ENCODE measurements around the gene PTPRM. TPM values are rescaled to one million over a fixed set of nuclear protein-coding genes. Genes with fewer than 3 reads are reported as not detected.

PTPRM gene
- total RNA-seq, 1 experiment from 2014 or later: not detected

DNA sequence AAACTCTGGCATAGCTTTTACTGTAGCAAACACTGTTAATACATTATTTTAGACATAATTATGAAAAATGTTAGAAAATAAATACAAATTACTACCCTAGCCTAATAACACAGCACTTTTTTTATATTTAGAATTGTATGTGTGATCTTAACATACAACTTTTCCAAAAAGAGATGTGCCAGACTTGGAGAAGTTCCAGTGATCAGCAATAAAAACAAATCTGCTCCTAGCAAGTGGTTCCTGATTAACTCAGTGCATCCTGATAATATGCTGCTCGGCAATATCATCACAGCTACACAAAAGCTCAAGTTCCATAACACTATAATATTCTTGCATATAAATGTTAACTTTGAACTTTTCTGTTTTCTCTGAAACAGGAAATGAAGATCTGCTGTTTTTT lies 22.4 kb upstream of the PTPRM start:
- Histone ChIP-seq H3K36me3 (ENCODE audit: insufficient read depth, low read length, poor library complexity, severe bottlenecking) (no peaks in the 10 kb centered on the region), H3K4me1 (ENCODE audit: insufficient read depth, low read length, poor library complexity, severe bottlenecking) (no peaks in the 10 kb centered on the region), H3K9me3 (ENCODE audit: low read depth, low read length, poor library complexity, severe bottlenecking) (peaks cover 12% of the 10 kb centered on the region), H3K27ac (ENCODE audit: low read depth, low read length, poor library complexity, severe bottlenecking) (no peak overlapping the region), H3K27me3 (replicated peaks; ENCODE audit: insufficient read depth, low read depth, low read length, poor library complexity) (no peaks in the 10 kb centered on the region), H3K4me3 (ENCODE audit: low read depth, low read length, poor library complexity, severe bottlenecking) (no peak overlapping the region)
- no TSS peak for BruUV-seq (replicated peaks)
- ChIA-PET POLR2A (ENCODE audit: low non-redundant PET) (no interaction called here), CTCF (no interaction called here)
- no peak for TF ChIP-seq EZH2 (IDR thresholded peaks at IDR 0.05; ENCODE audit: borderline replicate concordance, low read depth, low read length, poor library complexity, severe bottlenecking)
- TF ChIP-seq, protein P1, sequence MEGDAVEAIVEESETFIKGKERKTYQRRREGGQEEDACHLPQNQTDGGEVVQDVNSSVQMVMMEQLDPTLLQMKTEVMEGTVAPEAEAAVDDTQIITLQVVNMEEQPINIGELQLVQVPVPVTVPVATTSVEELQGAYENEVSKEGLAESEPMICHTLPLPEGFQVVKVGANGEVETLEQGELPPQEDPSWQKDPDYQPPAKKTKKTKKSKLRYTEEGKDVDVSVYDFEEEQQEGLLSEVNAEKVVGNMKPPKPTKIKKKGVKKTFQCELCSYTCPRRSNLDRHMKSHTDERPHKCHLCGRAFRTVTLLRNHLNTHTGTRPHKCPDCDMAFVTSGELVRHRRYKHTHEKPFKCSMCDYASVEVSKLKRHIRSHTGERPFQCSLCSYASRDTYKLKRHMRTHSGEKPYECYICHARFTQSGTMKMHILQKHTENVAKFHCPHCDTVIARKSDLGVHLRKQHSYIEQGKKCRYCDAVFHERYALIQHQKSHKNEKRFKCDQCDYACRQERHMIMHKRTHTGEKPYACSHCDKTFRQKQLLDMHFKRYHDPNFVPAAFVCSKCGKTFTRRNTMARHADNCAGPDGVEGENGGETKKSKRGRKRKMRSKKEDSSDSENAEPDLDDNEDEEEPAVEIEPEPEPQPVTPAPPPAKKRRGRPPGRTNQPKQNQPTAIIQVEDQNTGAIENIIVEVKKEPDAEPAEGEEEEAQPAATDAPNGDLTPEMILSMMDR (conservative IDR thresholded peaks at IDR 0.05; ENCODE audit: low read depth, low read length): no peak
- DNase-seq (ENCODE audit: low spot score): no peak
- intact Hi-C loops (cut with micrococcal nuclease; ENCODE audit: unreplicated experiment): no loop called here

GRCh38 chr18:7545734-7546133 lies 21.4 kb upstream of the PTPRM start:
- DNase-seq (ENCODE audit: low spot score): no peak

DNA sequence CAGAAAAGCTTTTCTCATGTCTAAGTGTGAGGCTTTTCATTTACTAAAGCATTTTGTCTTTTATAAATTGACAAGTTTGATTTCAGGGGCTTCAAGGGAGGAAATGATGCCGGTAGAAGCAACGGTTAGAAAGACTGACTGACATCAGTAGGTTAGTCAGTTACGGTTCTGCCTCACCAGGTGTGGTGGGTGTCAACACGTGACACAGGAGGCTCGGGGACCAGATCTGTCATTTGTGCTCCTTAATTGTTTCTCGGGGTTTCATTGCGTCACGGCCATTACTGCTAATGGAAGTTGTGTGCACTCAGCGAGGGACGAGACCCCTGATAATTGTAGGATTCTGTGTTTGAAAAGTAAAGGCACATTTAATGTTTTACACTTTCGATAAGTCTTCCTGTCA lies 18.9 kb upstream of the PTPRM start:
- CTCF ChIA-PET: no interaction called here

More at GRCh38 chr18:7545734-7546133, 21.4 kb upstream of the PTPRM start:
- H3K27me3 ChIP-seq (replicated peaks; ENCODE audit: insufficient read depth, low read depth, low read length, poor library complexity): no peaks in the 10 kb centered on the region
- ChIA-PET POLR2A (ENCODE audit: low non-redundant PET) (no interaction called here), CTCF (no interaction called here)
- H3K4me1 ChIP-seq (ENCODE audit: insufficient read depth, low read length, poor library complexity, severe bottlenecking): no peaks in the 10 kb centered on the region
- intact Hi-C loops (cut with micrococcal nuclease; ENCODE audit: unreplicated experiment): no loop called here
- TF ChIP-seq, protein P1 (conservative IDR thresholded peaks at IDR 0.05; ENCODE audit: low read depth, low read length): no peak
- no peak for TF ChIP-seq EZH2 (IDR thresholded peaks at IDR 0.05; ENCODE audit: borderline replicate concordance, low read depth, low read length, poor library complexity, severe bottlenecking)
- no peaks in the 10 kb centered on the region for H3K36me3 ChIP-seq (ENCODE audit: insufficient read depth, low read length, poor library complexity, severe bottlenecking)
- H3K9me3 ChIP-seq (ENCODE audit: low read depth, low read length, poor library complexity, severe bottlenecking): peaks cover 12% of the 10 kb centered on the region
- no peak overlapping the region for H3K4me3 ChIP-seq (ENCODE audit: low read depth, low read length, poor library complexity, severe bottlenecking)
- no peak overlapping the region for H3K27ac ChIP-seq (ENCODE audit: low read depth, low read length, poor library complexity, severe bottlenecking)
- BruUV-seq (replicated peaks): no TSS peak

More for the DNA sequence above, 18.9 kb upstream of the PTPRM start:
- intact Hi-C loops (cut with micrococcal nuclease; ENCODE audit: unreplicated experiment): no loop called here
- POLR2A ChIA-PET (ENCODE audit: low non-redundant PET): no interaction called here
- peaks cover 15% of the 10 kb centered on the region for H3K9me3 ChIP-seq (ENCODE audit: low read depth, low read length, poor library complexity, severe bottlenecking)
- TF ChIP-seq, protein P1 (conservative IDR thresholded peaks at IDR 0.05; ENCODE audit: low read depth, low read length): no peak
- TF ChIP-seq EZH2 (IDR thresholded peaks at IDR 0.05; ENCODE audit: borderline replicate concordance, low read depth, low read length, poor library complexity, severe bottlenecking): no peak
- H3K27me3 ChIP-seq (replicated peaks; ENCODE audit: insufficient read depth, low read depth, low read length, poor library complexity): no peaks in the 10 kb centered on the region
- no peak for DNase-seq (ENCODE audit: low spot score)
- no peaks in the 10 kb centered on the region for H3K4me1 ChIP-seq (ENCODE audit: insufficient read depth, low read length, poor library complexity, severe bottlenecking)
- H3K27ac ChIP-seq (ENCODE audit: low read depth, low read length, poor library complexity, severe bottlenecking): no peak overlapping the region
- no peak overlapping the region for H3K4me3 ChIP-seq (ENCODE audit: low read depth, low read length, poor library complexity, severe bottlenecking)
- BruUV-seq (replicated peaks): no TSS peak
- H3K36me3 ChIP-seq (ENCODE audit: insufficient read depth, low read length, poor library complexity, severe bottlenecking): no peaks in the 10 kb centered on the region
